Stimulated activated naive B cell treated with anti-CD40 and anti-IgM and Interleukin-4, amounts not matched to agents 10 μg/mL and 1 μg/mL and 100 μg/mL, for 72 hours (primary cell): Measurements from ENCODE around the gene N4BP2L1.

ENCODE experiments used
- ATAC-seq, 2 donors: fragments of 150-1000 bp; cut with Tn5 transposase; replicated peaks; 2 replicates each; pipeline ENCODE4 v1.10.0; 2021; ENCODE audit warnings: moderate library complexity in 1 of 2
- DNase-seq: peaks from one replicate; pipeline ENCODE4 v3.0.0; 2021
- H3K27ac Mint-ChIP-seq: one replicate; pipeline ENCODE4 v1.8.0; 2022; ENCODE audit warnings: mild to moderate bottlenecking, mixed read lengths
- H3K27me3 Mint-ChIP-seq, 2 donors: one replicate each; pipeline ENCODE4 v1.8.0; 2022; ENCODE audit warnings: mixed read lengths in 2 of 2
- H3K36me3 Mint-ChIP-seq, 2 donors: one replicate each; pipeline ENCODE4 v1.8.0; 2022; ENCODE audit warnings: mixed read lengths in 2 of 2, mild to moderate bottlenecking in 1 of 2
- H3K4me1 Mint-ChIP-seq, 2 donors: one replicate each; pipeline ENCODE4 v1.8.0; 2022; ENCODE audit warnings: mixed read lengths in 2 of 2, mild to moderate bottlenecking in 1 of 2
- H3K4me3 Mint-ChIP-seq, 2 donors: one replicate each; pipeline ENCODE4 v1.8.0; 2022; ENCODE audit warnings: mild to moderate bottlenecking in 2 of 2, mixed read lengths in 2 of 2, moderate library complexity in 1 of 2
- H3K9me3 Mint-ChIP-seq, 2 donors: one replicate each; pipeline ENCODE4 v1.8.0; 2022; ENCODE audit warnings: mixed read lengths in 2 of 2, mild to moderate bottlenecking in 1 of 2

The N4BP2L1 gene

DNA sequence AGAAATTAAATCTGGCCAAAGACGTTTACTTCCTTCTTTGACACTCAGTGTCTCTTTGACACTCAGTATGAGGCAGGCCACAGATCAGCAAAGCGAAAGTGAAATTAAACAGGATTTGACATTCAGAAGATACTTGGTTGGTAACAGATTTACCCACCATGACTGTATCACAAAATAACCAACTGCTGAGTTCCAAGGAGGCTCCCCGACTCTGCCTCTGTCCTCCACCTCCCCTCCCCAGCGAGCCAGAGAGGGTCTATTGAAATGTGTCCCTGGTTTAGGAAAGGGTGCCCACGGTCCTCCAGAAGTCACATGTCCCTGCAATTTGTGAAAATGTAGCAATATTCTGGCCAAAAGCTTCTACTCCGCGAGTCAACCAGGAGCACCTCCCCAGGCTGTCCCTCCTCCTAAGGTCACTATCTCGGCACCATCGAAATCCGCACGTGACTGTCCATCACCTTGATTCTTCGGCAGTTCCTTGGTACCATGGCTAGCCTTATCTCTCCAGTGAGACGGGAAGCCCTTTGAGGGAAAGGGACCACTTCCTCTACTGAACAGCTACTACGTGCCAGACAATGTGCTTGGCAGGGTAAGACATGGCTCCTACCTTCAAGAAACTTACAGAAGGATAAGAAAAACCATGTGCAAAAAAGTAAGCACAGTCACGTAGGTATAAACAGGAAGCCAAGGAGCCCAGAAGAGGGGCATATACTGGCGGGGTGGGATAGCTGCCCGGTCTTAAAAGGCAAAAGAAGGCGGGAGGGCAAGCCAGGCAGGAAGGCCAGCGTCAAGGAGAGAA, 1.5 kb downstream of the N4BP2L1 start:
- DNase-seq (peak; percentile 36), ATAC-seq (peak; percentile 38)
- Mint-ChIP-seq H3K9me3 (no peaks in the 10 kb centered on the region), H3K27ac (peak overlapping the region; percentile 100), H3K36me3 (peaks cover 22 to 45% of the 10 kb centered on the region in 2 donors), H3K4me3 (peak overlapping the region; percentile 99 to 100), H3K27me3 (no peaks in the 10 kb centered on the region), H3K4me1 (peaks cover 41 to 52% of the 10 kb centered on the region in 2 donors)

DNA sequence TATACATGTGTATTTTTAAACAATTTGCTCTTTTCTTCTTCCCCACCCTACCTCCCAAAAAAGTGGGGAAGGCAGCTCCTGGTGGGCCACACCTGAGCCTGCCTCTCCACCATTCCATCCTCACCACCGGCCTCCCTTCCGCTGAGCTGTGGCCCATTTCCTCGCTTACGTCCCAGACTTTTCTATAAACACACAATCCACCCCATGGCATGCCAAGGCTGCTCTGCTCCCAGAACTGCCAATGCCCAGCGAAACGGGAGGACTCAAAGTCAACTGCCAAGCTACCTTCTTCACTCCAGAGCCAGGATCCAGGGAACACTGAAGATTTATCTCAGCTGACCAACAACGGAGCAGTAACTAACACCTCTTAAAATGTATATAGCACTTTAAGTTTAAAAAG, 2.8 kb downstream of the N4BP2L1 start:
- Mint-ChIP-seq H3K4me3 (peak overlapping the region; percentile 49 to 71), H3K27ac (peak overlapping the region; percentile 93), H3K36me3 (peaks cover 25 to 48% of the 10 kb centered on the region in 2 donors), H3K4me1 (peaks cover 37 to 47% of the 10 kb centered on the region in 2 donors), H3K27me3 (no peaks in the 10 kb centered on the region), H3K9me3 (peaks cover 0 to under 1% of the 10 kb centered on the region in 2 donors)
- ATAC-seq: no peak
- no peak for DNase-seq

DNA sequence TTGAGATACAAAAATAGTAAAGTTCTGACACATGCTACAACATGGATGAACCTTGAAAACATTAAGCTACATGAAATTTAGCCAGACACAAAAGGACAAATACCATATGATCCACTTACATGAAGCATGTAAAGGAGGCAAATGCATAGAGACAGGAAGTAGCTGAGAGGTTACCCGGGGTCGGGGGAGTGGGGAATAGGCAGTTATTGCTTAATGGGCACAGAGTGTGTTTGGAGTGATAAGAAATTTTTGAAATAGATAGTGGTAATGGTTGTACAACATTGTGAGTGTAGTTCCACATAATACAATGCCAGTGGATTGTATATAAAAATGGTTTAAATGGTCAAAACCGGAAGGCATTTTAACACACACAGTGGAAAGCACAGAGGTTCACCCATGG, 4.3 kb downstream of the N4BP2L1 start:
- Mint-ChIP-seq H3K36me3 (peaks cover 36 to 61% of the 10 kb centered on the region in 2 donors), H3K4me1 (peaks cover 31 to 41% of the 10 kb centered on the region in 2 donors), H3K27me3 (no peaks in the 10 kb centered on the region), H3K9me3 (peaks cover 4 to 8% of the 10 kb centered on the region in 2 donors), H3K4me3 (peak overlapping the region in 1 of 2 donors; percentile 22), H3K27ac (peak overlapping the region; percentile 70)
- DNase-seq: no peak
- ATAC-seq: no peak

DNA sequence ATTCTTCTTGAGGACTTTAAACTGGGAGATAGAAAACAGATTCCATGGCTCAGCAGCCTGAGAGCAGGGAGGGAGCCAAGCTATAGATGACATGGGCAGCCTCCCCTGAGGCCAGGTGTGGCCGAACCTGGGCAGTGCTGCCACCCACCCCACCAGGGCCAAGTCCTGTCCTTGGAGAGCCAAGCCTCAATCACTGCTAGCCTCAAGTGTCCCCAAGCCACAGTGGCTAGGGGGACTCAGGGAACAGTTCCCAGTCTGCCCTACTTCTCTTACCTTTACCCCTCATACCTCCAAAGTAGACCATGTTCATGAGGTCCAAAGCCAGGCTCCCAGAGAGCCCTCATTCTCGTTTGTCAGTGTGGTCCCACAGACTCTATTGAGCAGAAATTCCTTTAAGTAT, 8.1 kb downstream of the N4BP2L1 start:
- Mint-ChIP-seq H3K4me3 (no peak overlapping the region), H3K27ac (no peak overlapping the region), H3K36me3 (peaks cover 41 to 70% of the 10 kb centered on the region in 2 donors), H3K27me3 (no peaks in the 10 kb centered on the region), H3K4me1 (peaks cover 18 to 33% of the 10 kb centered on the region in 2 donors), H3K9me3 (peaks cover 4 to 13% of the 10 kb centered on the region in 2 donors)
- ATAC-seq: no peak
- no peak for DNase-seq

DNA sequence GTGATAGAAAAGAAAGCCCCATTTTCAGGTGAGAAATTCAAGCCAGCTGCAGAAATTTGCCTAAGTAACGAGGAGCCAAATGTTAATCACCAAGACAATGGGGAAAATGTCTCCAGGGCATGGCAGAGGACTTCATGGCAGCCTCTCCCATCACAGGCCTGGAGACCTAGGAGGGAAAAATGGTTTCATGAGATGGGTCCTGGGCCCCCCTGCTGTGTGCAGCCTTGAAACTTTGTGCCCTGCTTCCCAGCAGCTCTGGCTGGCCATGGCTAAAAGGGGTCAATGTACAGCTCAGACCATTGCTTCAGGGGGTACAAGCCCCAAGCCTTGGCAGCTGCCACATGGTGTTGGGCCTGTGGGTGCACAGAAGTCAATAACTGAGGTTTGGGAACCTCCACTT, 9.9 kb downstream of the N4BP2L1 start:
- Mint-ChIP-seq H3K36me3 (peaks cover 35 to 57% of the 10 kb centered on the region in 2 donors), H3K27ac (peak overlapping the region; percentile 37), H3K4me1 (peaks cover 9 to 19% of the 10 kb centered on the region in 2 donors), H3K9me3 (peaks cover 4 to 13% of the 10 kb centered on the region in 2 donors), H3K27me3 (no peaks in the 10 kb centered on the region), H3K4me3 (no peak overlapping the region)
- DNase-seq: no peak
- no peak for ATAC-seq

DNA sequence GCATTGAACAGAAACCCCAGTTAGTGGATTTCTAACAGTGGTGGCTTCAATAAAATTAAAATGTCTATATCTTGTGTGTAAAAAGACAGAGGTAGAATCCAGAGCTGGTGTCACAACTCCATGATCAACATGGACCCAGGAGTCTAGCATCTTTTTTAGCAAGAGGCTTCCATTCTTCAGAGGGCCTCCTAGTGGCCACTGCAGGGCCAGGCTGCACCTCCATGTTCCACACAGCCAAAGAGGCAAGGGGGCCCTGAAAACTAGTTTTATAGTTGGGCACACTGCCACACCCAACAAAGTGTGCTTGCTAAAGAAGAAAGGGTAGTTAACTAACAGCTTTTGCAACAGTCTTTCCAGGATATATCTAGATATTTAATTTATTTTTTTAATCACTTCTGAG, 12.9 kb downstream of the N4BP2L1 start:
- H3K27me3 Mint-ChIP-seq: no peaks in the 10 kb centered on the region

DNA sequence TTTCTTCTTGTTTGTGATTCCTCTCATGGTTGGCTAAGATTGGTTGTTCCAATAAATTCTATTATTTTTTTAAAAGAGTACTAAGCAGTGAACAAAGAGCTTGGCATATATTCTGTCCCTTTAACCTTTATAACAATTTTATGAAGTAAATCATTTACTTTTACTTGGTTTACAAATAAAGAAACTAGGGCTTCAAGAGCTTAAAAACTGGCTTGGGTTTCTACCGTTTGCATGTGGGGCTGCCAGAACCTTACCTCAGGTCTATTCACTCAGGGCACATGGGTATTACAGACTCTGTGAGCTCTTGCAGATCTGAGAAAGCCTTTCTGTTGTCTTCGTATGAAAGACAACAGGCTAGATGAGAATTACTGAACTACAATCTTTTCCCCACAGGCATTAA, 13.3 kb downstream of the N4BP2L1 start:
- peaks cover 36 to 40% of the 10 kb centered on the region in 2 donors for H3K36me3 Mint-ChIP-seq
- H3K4me1 Mint-ChIP-seq: peaks cover 11 to 17% of the 10 kb centered on the region in 2 donors
- H3K27me3 Mint-ChIP-seq: no peaks in the 10 kb centered on the region
- H3K4me3 Mint-ChIP-seq: no peak overlapping the region
- H3K27ac Mint-ChIP-seq: no peak overlapping the region
- ATAC-seq: no peak
- H3K9me3 Mint-ChIP-seq: peaks cover 4 to 8% of the 10 kb centered on the region in 2 donors
- no peak for DNase-seq

More for the DNA sequence above, 12.9 kb downstream of the N4BP2L1 start:
- Mint-ChIP-seq H3K36me3 (peaks cover 37 to 40% of the 10 kb centered on the region in 2 donors), H3K9me3 (peaks cover 4 to 11% of the 10 kb centered on the region in 2 donors), H3K27ac (no peak overlapping the region), H3K4me3 (no peak overlapping the region), H3K4me1 (peaks cover 7 to 13% of the 10 kb centered on the region in 2 donors)
- ATAC-seq (peak; percentile 55 to 60), DNase-seq (no peak)

DNA sequence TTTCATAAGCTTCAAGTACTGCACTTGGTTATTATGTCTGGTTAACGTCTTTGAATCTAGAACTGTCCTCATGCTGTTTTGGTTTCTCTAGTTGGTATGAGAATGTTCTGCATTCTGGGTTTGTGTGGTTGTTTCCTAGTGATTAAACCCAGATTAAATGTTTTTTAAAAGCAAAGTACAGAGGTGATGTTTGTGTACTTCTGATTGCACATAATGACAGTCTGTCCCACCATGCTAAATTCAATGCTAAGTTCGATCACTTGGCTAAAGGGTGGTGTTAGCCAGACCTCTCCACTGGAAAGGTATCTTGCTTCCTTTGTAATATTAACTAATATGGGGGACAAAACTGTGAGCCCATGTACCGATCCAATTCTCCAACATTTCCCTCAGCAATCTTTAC, 14.6 kb downstream of the N4BP2L1 start:
- Mint-ChIP-seq H3K27me3 (no peaks in the 10 kb centered on the region), H3K9me3 (peaks cover 0 to 5% of the 10 kb centered on the region in 2 donors), H3K27ac (no peak overlapping the region), H3K4me3 (no peak overlapping the region), H3K4me1 (peaks cover 16 to 26% of the 10 kb centered on the region in 2 donors), H3K36me3 (peaks cover 31 to 36% of the 10 kb centered on the region in 2 donors)
- no peak for DNase-seq
- no peak for ATAC-seq

DNA sequence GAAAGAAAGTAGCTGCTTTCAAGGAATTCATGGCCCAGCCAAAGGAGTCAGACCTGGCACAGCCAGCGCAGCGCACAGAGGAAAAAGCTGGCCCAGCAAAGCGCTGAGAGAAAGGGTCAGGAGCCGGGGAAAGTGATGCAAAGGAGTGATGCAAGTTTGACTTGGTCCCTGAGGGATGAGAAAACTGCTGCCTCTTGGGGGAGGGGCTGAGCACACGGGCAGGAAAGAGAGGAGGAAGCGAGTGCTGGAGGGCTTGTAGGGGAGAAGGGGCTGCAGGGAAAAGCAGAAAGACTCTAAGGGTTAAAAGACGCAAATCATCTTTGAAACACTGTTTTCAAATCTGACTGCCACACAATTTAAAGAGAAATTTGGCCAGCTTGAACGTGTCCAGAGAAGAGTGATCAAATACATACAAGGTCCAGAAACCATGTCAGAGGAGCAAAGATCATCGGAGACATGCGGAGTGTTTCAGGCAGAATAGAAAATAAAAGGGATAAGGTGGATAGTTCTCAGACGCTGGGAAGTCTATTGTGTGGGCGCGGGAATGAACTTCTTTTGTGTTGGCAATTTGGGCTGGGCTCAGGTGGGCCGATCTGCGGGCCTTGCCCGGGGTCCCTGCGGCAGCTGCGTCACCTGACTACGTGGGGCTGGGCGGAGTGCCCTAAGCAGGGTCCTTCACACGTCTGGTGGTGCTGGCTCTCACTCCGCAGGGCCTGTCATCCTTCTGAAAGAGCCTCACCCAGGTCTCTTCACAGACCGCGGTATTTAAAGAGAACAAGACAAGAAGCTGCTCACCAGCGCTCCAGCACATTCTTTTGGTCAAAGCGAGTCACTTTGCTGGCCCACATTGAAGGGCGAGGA, 18.1 kb downstream of the N4BP2L1 start:
- Mint-ChIP-seq H3K4me3 (peak overlapping the region in 1 of 2 donors; percentile 2), H3K4me1 (peaks cover 14 to 16% of the 10 kb centered on the region in 2 donors), H3K9me3 (no peaks in the 10 kb centered on the region), H3K36me3 (peaks cover 34% of the 10 kb centered on the region in 2 donors), H3K27me3 (no peaks in the 10 kb centered on the region), H3K27ac (no peak overlapping the region)
- DNase-seq (no peak), ATAC-seq (no peak)

DNA sequence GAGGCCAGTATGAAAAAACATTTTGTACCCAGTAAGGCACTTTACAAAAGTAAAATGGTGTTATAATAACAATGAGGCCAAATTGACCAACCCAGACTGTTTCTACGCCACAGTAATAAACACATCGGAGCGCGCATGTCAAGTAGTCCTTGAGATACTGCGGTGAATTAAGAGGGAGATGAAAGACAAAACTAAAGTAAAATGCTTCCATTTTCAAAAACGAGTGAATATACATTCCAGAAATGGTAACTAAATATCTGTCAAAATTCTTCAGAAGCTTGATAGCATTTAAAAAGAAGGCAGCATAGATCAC, 19.0 kb downstream of the N4BP2L1 start:
- no peak for ATAC-seq
- Mint-ChIP-seq H3K27ac (no peak overlapping the region), H3K27me3 (no peaks in the 10 kb centered on the region), H3K4me1 (peaks cover 14 to 16% of the 10 kb centered on the region in 2 donors), H3K9me3 (no peaks in the 10 kb centered on the region), H3K36me3 (peaks cover 34% of the 10 kb centered on the region in 2 donors), H3K4me3 (no peak overlapping the region)
- no peak for DNase-seq

DNA sequence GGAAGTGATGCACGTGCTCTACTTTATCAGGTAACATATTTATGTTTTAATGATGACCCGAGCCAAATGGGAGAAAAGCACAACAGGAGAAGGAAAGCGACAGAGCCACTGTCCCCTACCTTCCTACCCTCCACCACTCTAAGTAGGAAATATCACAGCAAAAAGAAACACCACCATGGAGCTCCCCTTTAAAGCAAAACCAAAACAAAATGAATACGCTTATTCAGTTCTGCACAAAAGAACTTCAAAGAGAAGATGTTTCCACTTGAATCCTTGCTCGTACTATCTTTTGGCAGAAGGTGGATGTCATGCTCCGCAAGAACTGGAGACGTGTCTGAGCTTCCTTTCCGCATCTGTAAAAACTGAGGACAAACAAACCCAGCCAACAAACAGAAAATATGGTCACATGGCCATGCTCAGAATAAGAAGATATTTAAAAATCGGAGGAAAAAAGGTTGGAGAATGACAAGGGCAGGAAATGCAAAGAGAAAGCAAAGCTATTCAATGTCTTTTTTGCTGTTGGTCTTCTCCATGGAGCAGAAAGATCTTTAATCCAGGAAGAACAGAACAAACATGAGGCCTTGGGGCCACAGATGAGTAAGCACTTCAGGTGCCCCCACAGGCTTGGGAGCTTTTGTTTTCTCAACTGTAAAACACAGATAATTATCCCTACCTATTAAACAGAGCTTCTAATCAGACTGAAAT, 19.5 kb downstream of the N4BP2L1 start:
- peaks cover 34% of the 10 kb centered on the region in 2 donors for H3K36me3 Mint-ChIP-seq
- peaks cover 14 to 16% of the 10 kb centered on the region in 2 donors for H3K4me1 Mint-ChIP-seq
- no peaks in the 10 kb centered on the region for H3K27me3 Mint-ChIP-seq
- no peaks in the 10 kb centered on the region for H3K9me3 Mint-ChIP-seq
- DNase-seq (no peak), ATAC-seq (no peak)
- H3K4me3 Mint-ChIP-seq: no peak overlapping the region
- H3K27ac Mint-ChIP-seq: peak overlapping the region; percentile 37

DNA sequence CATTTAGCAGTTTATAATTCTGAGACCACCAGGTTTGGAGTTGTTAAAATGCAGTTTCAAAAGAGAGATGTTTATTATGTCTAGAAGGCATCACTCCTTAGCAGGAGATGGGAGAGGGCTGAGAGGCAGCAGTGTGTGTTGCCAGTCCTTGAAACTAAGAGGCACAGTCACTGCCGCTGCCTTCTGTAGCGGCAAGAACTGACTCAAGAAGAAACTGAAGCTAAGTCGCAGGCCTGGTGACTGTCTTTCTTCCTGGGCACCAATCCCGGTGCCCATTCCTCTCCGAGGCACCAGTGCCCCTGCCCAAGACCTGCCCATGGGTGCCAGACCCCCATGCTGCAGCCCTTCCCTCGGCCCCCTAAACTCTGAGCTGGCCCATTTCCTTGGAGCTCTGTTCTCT, 20.1 kb downstream of the N4BP2L1 start:
- ATAC-seq (no peak), DNase-seq (no peak)
- H3K4me3 Mint-ChIP-seq: no peak overlapping the region
- peaks cover 35 to 38% of the 10 kb centered on the region in 2 donors for H3K36me3 Mint-ChIP-seq
- peaks cover 14 to 16% of the 10 kb centered on the region in 2 donors for H3K4me1 Mint-ChIP-seq
- H3K27me3 Mint-ChIP-seq: no peaks in the 10 kb centered on the region
- no peaks in the 10 kb centered on the region for H3K9me3 Mint-ChIP-seq
- H3K27ac Mint-ChIP-seq: peak overlapping the region; percentile 37

DNA sequence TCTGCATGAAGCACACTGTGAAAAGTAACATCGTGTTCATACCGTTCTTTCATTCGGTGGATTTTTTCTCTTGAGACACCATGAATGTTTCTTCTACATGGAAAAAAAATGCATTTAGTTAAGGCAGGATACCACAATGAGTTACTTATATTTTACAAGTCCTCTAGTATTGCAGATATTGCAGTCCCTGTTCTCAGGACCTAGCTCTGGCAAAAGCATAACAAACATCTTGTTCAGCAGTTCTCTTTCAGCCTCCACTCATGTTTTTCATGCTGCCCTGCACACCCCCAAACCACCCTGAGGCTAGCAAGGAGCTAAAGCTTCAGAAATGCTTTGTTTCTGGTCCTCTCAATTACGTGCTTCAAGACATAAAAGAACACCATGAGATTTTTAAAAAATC, 24.8 kb downstream of the N4BP2L1 start:
- no peak overlapping the region for H3K4me3 Mint-ChIP-seq
- H3K27ac Mint-ChIP-seq: no peak overlapping the region
- H3K4me1 Mint-ChIP-seq: peaks cover 0 to 2% of the 10 kb centered on the region in 2 donors
- ATAC-seq (no peak), DNase-seq (no peak)
- no peaks in the 10 kb centered on the region for H3K27me3 Mint-ChIP-seq
- H3K9me3 Mint-ChIP-seq: no peaks in the 10 kb centered on the region
- H3K36me3 Mint-ChIP-seq: peaks cover 25 to 45% of the 10 kb centered on the region in 2 donors

DNA sequence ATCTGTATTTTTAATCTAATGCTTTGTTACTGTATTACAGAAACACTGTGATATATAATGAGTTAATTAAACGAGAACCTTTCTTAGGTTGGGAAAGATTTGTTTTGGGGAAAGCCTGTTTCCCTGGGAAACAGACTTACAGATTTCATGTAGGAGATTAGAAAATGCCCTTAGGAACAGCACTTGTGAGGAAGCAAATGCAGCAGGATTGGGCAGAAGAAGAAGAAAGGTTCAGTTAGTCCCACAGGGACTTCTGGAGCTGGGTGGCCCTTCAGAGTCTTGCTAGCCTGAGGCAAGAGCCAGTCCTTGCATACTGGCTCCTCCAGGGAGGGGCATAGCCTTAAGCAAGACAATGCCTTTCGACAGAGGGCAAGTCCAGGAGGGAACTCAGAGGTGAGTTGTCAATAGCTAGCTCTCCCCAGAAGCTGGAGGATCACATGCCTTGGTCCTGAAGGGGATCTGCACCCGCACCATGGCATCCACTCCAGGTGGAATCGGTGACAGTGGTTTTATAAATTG, 36.8 kb downstream of the N4BP2L1 start:
- Mint-ChIP-seq H3K4me3 (no peak overlapping the region), H3K27ac (no peak overlapping the region), H3K4me1 (peaks cover 0 to 3% of the 10 kb centered on the region in 2 donors), H3K27me3 (no peaks in the 10 kb centered on the region), H3K36me3 (peaks cover 24 to 31% of the 10 kb centered on the region in 2 donors), H3K9me3 (no peaks in the 10 kb centered on the region)
- DNase-seq: no peak
- ATAC-seq: no peak
